Fibroblast of the conjunctiva (primary cell): ENCODE results near the gene RNF113B.

ENCODE experiments used
- DNase-seq: peaks from one replicate; pipeline ENCODE4 v3.0.0-alpha.2; 2010; ENCODE audit warnings: low read depth

Gene RNF113B

DNA sequence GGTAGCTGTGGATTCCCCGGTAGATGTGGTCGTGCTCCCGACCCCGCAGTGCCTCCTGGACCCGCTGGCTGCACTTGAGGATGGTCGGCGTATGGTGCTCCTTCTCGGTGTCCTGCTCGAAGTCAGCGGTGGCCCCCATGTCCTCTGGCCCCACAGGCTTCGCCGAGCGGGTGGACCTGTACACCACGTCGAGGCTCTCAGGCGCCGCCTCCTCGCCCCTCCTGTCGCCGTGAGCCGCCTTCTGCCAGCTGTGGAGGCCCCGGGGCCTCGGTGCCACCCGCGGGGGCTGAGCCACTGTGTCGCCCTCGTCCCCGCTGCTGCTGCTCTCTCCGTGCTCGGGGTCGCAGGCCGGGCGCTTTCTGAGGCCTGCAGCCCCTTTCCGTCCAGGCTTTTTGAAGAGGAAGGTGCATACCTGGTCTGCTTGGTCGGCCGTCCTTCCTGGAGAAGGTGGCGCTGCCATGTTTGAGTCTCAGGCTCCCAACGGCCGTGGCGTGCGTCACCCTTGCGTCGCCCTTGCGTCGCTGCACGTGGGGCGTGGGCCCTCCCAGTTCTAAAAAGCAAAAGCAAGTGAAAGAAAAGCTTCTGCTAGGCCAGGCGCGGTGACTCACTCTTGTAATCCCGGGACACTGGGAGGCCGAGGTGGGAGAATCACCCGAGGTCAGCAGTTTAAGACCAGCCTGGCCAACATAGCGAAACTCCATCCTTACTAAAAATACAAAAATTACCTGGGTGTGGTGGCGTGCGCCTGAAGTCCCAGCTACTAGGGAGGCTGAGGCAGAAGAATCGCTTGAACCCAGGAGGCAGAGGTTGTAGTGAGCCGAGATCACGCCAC, at the start of gene RNF113B:
TSS of gene RNF113B (minus strand) at position 493 of the 832 bp plus-strand sequence. CDS start at position 460, 33 bp downstream.
- DNase-seq = no peak

DNA sequence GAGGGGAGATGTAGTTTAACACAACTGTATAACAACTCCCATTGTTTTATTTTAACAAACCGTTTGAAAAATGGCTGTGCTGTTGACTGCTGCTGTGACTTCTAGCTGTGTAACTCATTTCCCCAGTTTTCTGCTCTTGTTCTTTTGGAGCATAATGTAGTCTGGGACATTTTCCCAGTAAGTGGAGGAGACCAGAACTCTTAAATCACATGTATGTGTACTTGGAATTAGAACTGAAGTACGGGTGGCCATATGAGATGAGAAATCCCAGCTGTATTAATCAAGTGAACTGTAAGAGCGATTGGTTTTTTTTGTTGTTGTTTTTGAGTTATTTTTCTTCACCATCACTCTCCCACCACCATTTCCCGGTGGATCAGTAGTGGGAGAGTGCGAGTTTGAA, 49.4 kb upstream of the RNF113B start:
- no peak for DNase-seq

DNA sequence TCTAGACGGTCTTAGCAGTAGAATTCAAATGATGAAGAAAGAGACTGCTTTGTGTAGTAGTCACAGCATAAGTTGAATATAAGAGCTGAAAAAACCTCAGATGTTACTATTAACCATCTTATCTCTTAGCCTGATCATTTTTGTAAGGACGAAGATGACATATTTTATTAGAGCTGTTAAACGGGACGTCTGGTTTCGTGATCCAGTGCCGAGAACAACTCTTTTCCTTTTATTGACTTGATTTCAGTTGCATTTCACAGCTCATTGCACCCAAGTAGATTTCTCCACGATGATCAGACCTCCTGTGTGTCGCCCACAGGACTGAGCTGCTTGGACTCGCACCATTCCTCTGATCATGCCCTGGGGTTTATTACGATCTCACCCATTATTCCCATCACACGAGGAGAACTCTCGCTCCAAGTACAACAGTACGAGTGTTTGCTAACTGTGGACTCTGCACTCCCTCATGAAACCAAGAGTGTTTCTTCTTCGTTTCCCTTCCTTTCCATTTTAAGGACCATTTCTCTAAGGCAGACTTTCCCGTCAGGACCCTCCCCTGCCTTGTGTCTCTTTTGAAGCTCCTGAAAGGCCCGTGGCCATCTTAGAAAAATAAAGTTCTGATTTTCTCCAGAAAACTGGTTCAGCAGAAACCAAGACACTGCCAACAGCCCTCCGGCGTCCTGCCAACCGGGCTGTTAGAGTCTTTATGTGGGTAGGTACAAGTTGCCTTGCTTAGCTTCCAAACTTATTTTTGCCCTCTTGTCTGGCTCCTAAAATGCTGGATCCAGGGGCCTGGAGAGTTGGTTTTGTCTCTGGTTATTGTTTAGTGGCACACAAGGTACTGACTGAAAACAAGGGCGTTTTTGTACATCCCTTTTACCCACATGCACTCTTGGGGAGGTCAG, 48.2 kb upstream of the RNF113B start:
- no peak for DNase-seq

DNA sequence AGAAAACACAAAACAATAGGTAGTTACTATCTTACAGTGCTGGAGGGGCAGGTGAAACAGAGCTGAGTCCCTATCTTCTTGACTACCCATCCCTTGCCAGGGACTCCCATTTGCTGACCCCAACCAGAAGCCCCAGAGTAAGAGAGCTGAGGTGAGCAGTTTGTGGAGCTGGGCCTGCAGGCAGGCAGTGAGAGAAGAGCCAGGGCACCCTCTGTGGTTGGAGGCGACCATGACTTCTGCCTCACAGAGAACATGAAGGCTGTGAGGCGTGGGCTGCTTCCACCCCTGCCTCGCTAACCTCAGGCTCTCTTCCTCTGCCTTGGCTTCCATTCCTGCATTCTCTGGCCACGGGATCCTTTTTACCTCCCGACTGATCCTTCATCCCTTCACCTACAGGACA, 47.5 kb upstream of the RNF113B start:
- DNase-seq = no peak

DNA sequence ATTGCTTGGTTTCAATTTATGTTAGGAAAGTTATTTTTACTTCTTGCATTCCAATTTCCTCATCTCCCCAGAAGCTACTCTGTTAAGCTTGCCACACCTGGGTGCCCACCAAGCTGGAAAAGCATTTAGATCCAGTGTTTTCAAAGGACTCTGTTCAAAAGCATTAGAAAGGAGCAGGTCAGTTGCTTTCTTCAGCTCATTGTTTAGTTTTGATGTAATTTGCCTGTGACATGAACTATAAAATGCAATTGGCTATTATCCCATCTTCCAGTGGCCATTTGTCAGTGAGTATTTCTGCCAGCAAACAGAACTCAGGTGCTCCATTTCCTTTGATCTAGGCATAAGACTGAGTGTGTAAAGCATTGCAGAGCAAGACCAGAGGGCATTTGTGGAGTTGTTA, 46.7 kb upstream of the RNF113B start:
- DNase-seq = no peak

DNA sequence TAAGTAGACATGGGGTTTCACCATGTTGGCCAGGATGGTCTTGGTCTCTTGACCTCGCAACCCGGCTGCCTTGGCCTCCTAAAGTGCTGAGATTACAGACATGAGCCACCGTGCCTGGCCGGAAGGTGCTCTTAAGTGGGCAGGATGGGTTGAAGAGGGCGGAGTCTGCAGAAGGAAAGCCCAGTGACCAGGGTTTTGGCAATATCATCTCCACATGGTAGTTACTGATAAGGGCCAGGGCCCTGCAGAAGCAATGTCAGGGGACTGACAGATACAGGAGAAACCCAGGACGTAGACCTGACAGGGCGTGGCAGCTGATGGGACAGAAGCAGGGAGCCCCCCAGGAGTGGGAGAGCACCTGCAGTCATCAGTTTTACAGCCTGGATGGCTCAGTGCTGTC, 45.7 kb upstream of the RNF113B start:
- no peak for DNase-seq

DNA sequence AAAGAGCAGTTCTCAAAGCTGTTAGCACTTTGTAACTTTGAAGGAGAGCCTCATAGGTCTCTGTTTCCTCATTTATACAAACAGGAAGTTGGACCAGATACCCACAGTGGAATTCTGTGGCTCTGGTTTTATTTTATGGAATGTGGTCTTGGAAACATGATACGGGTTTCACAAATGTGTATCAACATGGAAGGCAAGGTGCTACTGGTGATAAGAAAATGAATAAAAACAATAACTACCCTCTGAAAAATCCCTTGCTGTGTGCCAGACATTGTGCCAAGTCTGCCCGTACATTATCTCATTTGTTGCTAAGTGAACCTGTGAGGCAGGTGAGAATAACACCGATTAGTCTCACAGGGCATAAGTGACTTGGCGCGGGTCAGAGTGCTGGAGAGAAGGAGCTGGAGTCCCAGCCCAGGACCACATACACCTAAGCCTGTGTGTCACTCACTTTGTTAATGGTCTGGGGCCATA, 45.0 kb upstream of the RNF113B start:
- DNase-seq = no peak

DNA sequence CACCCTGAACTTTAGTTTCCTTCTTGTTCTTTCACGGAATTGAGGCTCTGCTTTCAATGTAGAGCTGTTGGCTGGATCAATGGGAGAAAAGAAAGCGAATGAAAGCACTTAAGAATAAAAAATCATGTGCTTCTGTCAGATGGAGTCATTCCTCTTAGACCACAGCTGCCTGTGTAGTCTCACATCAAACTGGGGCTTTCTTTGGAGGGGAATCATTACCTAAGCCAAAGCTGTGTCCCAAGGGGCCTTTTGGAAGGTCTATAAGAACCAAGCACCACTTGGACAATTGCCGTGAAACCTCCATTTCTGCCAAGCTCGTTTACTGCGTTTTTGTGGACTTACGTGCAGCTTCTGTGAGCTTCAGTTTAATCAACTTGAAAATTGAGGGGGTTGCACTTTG, 44.2 kb upstream of the RNF113B start:
- no peak for DNase-seq

DNA sequence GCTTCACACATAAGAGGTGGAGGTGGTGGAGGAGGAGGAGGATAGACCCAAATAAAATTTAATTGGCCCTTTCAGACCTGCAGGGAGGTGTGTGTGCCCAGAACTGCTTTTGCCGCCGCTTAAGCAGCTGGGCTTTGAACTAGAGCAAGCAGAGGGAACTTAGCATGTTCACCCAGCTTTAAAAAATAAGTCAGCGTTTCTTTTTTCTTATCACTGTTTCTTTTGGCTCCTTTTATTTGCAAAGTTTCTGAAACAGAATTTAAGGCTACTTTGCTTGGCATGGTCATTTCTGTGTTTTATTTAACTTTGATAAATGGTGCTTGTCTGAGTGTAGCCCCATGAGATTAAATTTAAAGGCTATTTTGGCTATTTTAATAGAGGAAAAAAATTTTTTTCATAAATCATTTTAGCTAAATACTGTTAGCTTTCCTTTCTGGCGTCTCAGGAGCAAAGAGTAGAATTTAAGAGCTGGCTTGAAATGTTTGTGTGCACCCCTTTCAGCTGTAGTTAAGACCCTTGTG, 43.3 kb upstream of the RNF113B start:
- no peak for DNase-seq

DNA sequence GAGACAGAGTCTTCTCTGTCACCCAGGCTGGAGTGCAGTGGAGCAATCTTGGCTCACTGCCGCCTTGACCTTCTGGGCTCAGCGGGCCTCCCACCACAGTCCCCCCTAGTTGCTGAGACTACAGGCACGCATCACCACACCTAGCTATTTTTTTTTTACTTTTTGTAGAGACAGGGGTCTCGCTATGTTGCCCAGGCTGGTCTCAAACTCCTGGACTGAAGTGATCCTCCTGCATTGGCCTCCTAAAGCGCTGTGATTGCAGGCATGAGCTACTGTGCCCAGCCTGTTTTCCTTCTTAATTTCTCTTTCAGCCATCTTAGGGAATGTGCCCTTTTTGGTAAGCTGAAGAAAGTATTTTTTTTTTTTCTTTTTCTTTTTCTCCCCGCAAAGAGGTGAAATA, 42.6 kb upstream of the RNF113B start:
- no peak for DNase-seq

DNA sequence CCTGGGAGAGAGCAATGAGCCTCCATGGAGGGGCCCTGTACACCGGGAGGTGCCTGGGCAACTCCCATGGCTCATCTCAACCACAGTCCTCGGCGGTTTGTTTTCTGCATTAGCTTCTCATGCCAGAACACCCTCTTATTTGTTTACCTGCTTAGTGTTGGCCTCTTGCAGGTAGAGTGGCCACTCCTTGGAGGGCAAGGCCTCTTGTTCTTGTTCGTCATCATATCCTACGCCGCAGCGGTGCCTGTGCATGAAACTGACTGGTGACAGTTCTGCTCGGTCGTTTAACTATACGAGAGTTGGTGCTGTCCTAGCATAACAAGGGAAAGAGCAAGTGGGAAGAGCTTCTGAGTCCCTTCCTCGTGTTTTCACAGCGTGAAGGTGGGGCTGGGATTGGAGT, 40.5 kb upstream of the RNF113B start:
- no peak for DNase-seq

DNA sequence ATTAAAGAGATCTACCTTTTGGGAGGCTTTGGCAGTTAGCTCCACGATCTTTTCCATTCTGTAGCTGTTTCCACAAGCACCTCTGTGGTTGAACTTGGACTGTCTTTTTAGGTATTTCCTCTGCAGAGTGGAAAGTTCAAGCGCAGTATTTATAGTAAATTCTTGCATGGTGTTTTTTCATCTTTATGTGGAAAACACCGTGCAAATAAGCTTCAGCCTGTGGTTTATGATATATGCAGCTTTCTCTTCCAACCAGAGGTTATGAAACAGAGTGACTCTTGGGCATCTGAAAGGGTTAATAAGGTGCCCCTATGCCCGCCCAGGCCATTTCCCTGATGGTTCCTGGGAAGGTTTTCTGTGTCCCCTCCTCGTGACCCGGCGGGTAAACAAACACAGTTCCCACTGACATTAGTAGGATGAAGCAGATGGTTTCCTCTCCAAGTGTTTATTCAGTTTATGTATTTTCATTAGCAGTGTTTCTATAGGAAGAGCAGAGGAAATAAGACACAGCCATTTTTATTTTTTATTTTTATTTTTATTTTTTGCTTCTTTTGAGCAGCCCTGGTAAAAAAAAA, 39.7 kb upstream of the RNF113B start:
- no peak for DNase-seq

DNA sequence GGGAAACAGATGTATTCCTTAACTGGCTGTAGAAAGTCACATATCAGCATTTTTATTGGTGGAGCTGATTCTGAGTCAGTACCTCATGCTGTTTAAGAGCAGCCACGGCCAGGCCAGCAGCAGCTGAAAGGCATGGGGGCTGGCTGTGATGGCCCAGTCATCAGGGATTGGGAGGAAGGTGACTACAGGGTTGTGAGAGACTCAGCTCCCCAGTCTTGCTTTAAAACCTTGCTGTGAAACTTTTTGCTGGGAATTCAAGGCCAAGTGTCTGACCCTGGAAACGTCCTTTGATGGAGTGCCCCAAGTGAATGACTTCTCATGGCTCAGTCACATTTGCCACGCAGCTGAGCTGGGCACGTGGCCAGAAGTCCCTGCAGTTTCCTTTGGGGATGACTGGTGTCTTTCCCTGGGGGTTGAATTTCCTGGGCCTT, 39.1 kb upstream of the RNF113B start:
- DNase-seq = no peak

DNA sequence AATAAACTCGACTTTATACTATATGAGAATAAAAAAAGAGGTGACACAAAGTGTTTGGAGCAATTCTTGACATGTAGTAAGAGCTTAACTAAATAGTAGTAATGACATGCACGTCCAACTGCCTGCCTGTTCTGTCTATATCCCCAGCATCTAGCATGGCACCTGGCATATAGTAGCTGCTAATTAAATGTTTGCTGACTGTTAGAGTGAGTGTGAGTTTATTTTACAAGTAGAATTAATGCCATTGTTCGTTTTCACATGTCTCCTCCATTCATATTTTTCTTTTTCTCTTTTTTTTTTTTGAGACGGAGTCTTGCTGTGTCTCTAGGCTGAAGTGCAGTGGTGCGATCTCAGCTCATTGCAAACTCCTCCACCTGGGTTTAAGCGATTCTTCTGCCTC, 38.4 kb upstream of the RNF113B start:
- DNase-seq = no peak

DNA sequence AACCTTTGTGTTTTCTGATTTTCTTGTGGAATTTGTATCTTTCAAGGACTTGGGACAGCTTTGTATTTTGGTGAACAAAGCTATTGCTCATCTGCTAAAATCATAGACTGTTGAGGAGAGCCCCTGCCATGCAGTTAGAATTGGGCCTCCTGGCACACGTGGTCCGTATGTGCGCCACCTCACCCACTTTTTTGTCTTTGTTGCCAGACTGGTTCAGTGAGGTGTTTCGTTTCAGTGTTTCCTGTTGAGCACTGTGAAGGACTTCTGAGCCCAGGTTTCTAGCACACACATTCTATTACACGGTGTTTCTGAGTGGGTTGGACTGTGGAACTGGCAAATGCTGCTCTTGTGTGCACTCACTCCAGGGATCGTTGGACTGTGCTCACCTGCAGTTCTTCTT, 37.6 kb upstream of the RNF113B start:
- no peak for DNase-seq

DNA sequence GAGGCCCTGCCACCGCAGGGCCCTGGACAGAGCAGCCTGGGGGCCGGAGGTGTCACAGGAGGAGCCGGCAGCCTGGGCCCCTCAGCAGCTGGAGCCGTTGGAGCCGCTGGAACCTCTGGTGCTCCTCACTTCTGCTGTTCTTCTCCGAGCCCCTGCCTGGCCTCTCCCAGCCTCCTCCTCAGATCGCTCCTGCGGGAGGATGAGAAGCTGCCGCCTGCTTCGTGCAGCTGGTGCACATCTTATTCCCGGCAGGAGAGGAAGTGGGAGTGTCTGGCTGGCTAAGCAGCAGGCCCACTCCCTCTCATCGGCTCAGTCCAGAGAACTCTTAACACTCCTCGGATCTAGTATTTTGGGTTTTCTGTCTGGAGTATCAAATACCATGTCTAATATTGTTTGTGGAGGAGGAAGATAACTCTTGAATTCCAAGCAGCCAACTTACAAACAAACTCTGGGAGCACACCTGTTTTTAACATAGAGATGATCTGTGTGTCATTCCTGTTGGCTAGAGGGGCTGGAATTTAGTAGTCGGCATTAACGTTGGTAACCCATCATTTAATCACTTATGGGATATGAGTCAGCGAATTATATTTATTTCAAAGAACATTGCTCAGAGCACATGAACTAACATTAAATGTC, 37.1 kb upstream of the RNF113B start:
- no peak for DNase-seq

DNA sequence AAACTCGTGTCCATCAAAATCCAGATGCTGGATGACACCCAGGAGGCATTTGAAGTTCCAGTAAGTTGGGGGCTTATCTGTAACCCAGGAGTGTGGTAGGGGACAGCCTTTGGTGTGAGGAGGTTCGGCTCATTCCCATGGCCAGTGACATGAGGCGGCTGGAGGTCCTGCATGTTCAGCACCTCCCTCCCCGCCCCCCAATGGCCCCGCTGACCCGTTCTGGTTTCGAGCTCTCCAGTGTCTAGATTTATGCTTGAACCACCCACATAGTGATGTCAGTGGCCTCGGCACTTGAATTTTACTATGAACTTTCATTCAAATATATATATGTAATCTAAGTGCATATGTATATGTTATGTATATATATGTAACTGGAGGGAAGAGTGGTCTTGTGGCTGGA, 36.3 kb upstream of the RNF113B start:
- no peak for DNase-seq

DNA sequence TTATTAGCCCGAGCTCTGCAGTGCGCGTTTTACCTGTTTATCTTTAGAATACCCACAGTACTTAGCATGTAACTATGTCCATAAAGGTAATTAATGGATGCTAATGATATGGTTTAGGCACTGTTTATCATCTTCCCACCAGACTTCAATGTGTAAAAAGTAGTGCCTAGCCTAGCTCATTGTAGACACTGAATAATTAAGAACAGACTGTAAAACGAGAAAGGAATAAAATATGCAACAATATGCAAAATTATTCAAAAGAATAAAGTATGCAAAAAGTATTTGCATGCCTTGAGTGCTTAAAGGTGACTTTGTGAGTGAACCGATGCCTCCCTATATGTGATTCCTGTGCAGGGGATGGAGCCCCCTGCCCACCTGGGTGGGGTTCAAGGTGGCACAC, 35.7 kb upstream of the RNF113B start:
- DNase-seq = no peak

DNA sequence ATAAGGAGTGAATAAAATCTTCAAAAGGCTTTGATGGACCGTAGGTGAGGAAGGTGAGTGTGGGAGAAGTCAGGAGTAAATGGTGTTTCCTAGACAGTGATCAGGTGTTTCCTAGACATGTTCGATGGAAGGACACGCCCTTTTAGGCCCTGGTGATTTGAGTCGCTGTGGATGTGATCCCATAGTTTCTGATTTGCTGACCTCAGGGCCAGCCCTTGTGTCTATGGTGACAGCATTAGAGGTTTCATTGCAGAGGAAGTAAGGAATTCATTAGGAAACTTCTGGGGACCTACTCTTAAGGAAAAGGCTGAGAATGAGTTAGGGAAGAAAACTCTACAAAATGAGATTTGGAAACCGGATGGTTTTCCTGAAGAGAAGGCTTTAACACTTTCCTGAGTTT, 31.5 kb upstream of the RNF113B start:
- no peak for DNase-seq

DNA sequence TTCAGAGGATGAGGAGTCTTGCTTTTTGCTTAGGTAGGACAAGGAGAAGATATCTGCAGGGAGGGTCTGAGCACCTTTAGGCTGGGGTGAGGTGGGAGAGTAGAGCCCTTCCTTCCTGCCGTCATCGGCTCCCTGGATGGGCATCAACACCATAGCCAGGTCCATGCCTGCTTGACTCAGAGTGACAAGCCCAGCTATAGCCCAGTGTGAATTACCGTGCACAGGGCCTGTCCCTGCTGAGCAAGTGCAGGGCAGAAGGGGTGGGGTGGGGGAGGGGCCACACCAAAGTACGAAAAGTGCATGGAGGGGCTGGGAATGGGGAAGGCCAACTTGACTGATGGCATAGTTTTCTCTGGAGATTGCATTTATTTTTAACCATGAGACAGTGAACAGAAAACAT, 30.3 kb upstream of the RNF113B start:
- no peak for DNase-seq

DNA sequence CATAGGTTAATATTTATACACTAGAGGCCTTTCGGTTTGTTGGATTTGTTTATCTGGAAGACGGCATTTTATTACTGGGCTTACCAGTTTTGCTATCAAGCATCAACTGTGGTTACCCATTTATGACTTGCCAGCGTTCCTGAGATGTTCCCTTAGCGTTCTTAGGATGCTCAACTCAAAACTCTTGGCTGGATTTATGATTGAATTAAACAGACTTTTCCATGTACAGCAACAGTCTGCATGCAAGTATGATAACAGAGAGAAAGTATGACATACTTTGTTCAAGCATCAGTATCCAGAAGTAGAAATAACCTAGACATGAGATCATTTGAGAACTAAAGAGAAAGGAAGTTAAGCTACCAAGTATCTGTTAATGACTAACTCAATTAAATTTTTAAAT, 29.9 kb upstream of the RNF113B start:
- DNase-seq = peak; percentile 33

DNA sequence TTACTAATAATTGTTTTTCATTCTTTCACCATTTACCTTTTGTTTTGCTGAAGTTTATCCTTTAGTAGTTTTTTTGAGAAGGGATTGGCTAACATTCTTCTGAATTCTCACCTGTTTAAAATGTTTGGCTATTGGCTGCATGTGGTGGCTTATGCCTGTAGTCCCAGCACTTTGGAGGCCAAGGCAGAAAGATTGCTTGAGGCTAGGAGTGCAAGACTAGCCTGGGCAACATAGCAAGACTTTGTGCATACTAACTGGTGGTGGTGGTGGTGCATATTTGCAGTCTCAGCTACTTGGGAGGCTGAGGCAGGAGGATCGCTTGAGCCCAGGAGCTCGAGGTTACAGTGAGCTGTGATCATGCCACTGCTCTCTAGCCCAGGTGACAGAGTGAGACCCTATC, 27.5 kb upstream of the RNF113B start:
- no peak for DNase-seq
